HEK293 (cell line): ENCODE data around the gene HINFP.

Experiments used
- CTCF ChIA-PET: fragments of 350-600 bp; formaldehyde crosslinking; extraction: SDS; loops from one replicate; lab custom pipeline; 2021; ENCODE audit warnings: antibody characterized with exemption; lab: Yijun Ruan, JAX
- POLR2A ChIA-PET: fragments of 300-600 bp; formaldehyde crosslinking; extraction: SDS; loops from one replicate; lab custom pipeline; 2020; ENCODE audit warnings: antibody characterized with exemption, inconsistent platforms; lab: Yijun Ruan, JAX
- H3K27ac ChIP-seq: fragments of 200-500 bp; sonication (Bioruptor generic); 2 replicates; pipeline ENCODE4 v1.5.1; 2014; ENCODE audit warnings: low read depth, low read length, control low read depth, inconsistent platforms; ENCODE audit errors: extremely low read depth
- H3K36me3 ChIP-seq, 2 experiments: fragments of 200-500 bp in 1 of 2; sonication (Bioruptor generic) in 1 of 2; 1 replicate in 1 of 2; 2 replicates in 1 of 2; pipeline ENCODE4 v1.5.1; 2014 to 2017; ENCODE audit warnings: inconsistent platforms in 2 of 2, low read length in 2 of 2; ENCODE audit not compliant: control insufficient read depth in 2 of 2, insufficient read depth in 1 of 2
- H3K4me1 ChIP-seq: fragments of 200-500 bp; sonication (Bioruptor generic); 2 replicates; pipeline ENCODE4 v1.5.1; 2014; ENCODE audit warnings: mild to moderate bottlenecking, low read length, inconsistent platforms; ENCODE audit not compliant: control insufficient read depth, insufficient read depth
- H3K4me3 ChIP-seq: 2 replicates; pipeline ENCODE4 v1.5.1; 2011; ENCODE audit warnings: low read depth, mild to moderate bottlenecking, control low read depth, low read length, moderate library complexity
- H3K9me3 ChIP-seq: fragments of 200-500 bp; sonication (Bioruptor generic); 2 replicates; pipeline ENCODE4 v1.5.1; 2014; ENCODE audit warnings: low read depth, low read length, inconsistent platforms; ENCODE audit not compliant: control insufficient read depth, insufficient read depth
- PRDM1 ChIP-seq: fragments of 450-650 bp; formaldehyde crosslinking; IDR thresholded peaks from 2 replicates; pipeline ENCODE4; 2016; ENCODE audit warnings: missing biosample characterization, missing genetic modification characterization
- SCRT1 ChIP-seq: fragments of 450-650 bp; formaldehyde crosslinking; IDR thresholded peaks from 2 replicates; pipeline ENCODE4 v1.5.1; 2016; ENCODE audit warnings: missing biosample characterization, missing genetic modification characterization, borderline replicate concordance
- SCRT2 ChIP-seq: fragments of 450-650 bp; formaldehyde crosslinking; IDR thresholded peaks from 2 replicates; pipeline ENCODE4 v1.5.1; 2016; ENCODE audit warnings: missing biosample characterization, missing genetic modification characterization
- ZBTB1 ChIP-seq: fragments of 450-650 bp; formaldehyde crosslinking; IDR thresholded peaks from 2 replicates; pipeline ENCODE4 v1.5.1; 2016; ENCODE audit warnings: missing biosample characterization, missing genetic modification characterization
- ZBTB17 ChIP-seq: fragments of 450-650 bp; formaldehyde crosslinking; IDR thresholded peaks from 2 replicates; pipeline ENCODE4 v1.5.1; 2016; ENCODE audit warnings: missing biosample characterization, missing genetic modification characterization
- ZFHX2 ChIP-seq: fragments of 450-650 bp; formaldehyde crosslinking; conservative IDR thresholded peaks from 2 replicates; pipeline ENCODE4 v1.5.1; 2016; ENCODE audit warnings: missing biosample characterization, missing genetic modification characterization
- ZNF2 ChIP-seq: fragments of 450-650 bp; formaldehyde crosslinking; IDR thresholded peaks from 2 replicates; pipeline ENCODE4 v1.5.1; 2016; ENCODE audit warnings: missing biosample characterization, missing genetic modification characterization
- ZNF202 ChIP-seq: fragments of 450-650 bp; formaldehyde crosslinking; IDR thresholded peaks from 2 replicates; pipeline ENCODE4 v1.5.1; 2016; ENCODE audit warnings: missing biosample characterization, missing genetic modification characterization, borderline replicate concordance
- ZNF274 ChIP-seq, 2 experiments: fragments of 200-500 bp in 1 of 2; fragments of 450-650 bp in 1 of 2; sonication (Bioruptor generic) in 1 of 2; formaldehyde crosslinking in 1 of 2; IDR thresholded peaks; 2 replicates each; pipeline versions ENCODE4 v1.5.1 to v1.6.1; 2014 to 2016; ENCODE audit warnings: borderline replicate concordance in 1 of 2, inconsistent platforms in 1 of 2, low read length in 1 of 2, missing biosample characterization in 1 of 2, missing genetic modification characterization in 1 of 2
- ZNF488 ChIP-seq: fragments of 450-650 bp; formaldehyde crosslinking; IDR thresholded peaks from 2 replicates; pipeline ENCODE4 v1.5.1; 2016; ENCODE audit warnings: missing biosample characterization, missing genetic modification characterization
- ZNF529 ChIP-seq: fragments of 450-650 bp; formaldehyde crosslinking; IDR thresholded peaks from 2 replicates; pipeline ENCODE4 v1.5.1; 2017; ENCODE audit warnings: missing genetic modification characterization, missing biosample characterization; ENCODE audit not compliant: insufficient replicate concordance
- ZNF530 ChIP-seq: fragments of 450-650 bp; formaldehyde crosslinking; IDR thresholded peaks from 2 replicates; pipeline ENCODE4 v1.5.1; 2016; ENCODE audit warnings: low read depth, missing biosample characterization, missing genetic modification characterization
- ZNF645 ChIP-seq: fragments of 450-650 bp; formaldehyde crosslinking; IDR thresholded peaks from 2 replicates; pipeline ENCODE4; 2016; ENCODE audit warnings: missing biosample characterization, missing genetic modification characterization
- TF ChIP-seq, protein P1 (sequence below): fragments of 450-650 bp; formaldehyde crosslinking; IDR thresholded peaks from 2 replicates; pipeline ENCODE4 v1.5.1; 2016; ENCODE audit warnings: missing biosample characterization, missing genetic modification characterization
- TF ChIP-seq, protein P2 (sequence below): fragments of 450-650 bp; formaldehyde crosslinking; IDR thresholded peaks from 2 replicates; pipeline ENCODE4 v1.5.1; 2016; ENCODE audit warnings: missing biosample characterization, missing genetic modification characterization, borderline replicate concordance
- TF ChIP-seq, protein P3 (sequence below): fragments of 450-650 bp; formaldehyde crosslinking; IDR thresholded peaks from 2 replicates; pipeline ENCODE4 v1.5.1; 2016; ENCODE audit warnings: missing biosample characterization, missing genetic modification characterization

The HINFP gene

DNA sequence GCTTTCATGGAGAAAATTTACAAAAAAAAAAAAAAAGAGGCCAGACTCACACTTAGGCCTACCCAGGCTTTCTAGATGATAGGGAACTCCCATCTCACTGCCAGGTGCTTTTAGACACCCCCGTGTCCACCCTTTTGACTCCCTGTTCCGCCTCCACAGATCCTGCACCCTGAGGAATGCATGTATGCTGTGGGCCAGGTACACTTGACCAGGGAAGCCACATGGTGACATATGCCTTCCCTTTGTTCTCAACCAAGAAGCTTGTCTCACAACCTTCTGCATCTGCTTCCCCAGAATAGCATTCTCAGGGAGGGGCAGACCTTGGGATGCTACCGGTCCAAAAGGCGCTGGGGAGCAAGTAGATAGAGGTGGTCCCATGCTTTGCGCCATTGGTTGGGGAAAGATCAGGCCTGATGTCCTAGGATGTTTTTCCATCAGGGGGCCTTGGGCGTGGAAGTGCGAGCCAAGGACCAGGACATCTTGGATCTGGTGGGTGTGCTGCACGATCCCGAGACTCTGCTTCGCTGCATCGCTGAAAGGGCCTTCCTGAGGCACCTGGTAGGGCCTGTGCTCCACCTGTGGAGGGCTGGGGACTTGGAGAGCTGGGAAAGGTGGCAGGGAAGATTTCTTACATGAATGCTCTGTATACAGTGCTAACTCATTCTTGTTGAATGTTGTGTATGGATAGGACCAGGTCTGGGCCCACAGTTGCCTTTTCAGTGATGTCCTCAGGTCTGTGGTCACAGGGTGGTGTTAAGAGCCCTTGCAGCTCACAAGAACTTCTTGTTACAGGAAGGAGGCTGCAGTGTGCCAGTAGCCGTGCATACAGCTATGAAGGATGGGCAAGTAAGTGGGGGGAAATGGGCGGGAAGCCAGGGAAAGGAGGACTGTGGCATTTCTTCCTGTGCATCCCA lies 29.2 kb upstream of the HINFP start (continued):
- TF ChIP-seq, protein P1, sequence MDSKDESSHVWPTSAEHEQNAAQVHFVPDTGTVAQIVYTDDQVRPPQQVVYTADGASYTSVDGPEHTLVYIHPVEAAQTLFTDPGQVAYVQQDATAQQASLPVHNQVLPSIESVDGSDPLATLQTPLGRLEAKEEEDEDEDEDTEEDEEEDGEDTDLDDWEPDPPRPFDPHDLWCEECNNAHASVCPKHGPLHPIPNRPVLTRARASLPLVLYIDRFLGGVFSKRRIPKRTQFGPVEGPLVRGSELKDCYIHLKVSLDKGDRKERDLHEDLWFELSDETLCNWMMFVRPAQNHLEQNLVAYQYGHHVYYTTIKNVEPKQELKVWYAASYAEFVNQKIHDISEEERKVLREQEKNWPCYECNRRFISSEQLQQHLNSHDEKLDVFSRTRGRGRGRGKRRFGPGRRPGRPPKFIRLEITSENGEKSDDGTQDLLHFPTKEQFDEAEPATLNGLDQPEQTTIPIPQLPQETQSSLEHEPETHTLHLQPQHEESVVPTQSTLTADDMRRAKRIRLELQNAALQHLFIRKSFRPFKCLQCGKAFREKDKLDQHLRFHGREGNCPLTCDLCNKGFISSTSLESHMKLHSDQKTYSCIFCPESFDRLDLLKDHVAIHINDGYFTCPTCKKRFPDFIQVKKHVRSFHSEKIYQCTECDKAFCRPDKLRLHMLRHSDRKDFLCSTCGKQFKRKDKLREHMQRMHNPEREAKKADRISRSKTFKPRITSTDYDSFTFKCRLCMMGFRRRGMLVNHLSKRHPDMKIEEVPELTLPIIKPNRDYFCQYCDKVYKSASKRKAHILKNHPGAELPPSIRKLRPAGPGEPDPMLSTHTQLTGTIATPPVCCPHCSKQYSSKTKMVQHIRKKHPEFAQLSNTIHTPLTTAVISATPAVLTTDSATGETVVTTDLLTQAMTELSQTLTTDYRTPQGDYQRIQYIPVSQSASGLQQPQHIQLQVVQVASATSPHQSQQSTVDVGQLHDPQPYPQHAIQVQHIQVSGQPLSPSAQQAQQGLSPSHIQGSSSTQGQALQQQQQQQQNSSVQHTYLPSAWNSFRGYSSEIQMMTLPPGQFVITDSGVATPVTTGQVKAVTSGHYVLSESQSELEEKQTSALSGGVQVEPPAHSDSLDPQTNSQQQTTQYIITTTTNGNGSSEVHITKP (tag by site-specific recombination): peak; percentile 54
- TF ChIP-seq ZNF529 (tag by site-specific recombination) (no peak), SCRT1 (tag by site-specific recombination) (peak; percentile 79; the same call in 1 of the 2 replicates), SCRT2 (tag by site-specific recombination) (peak; percentile 74)

DNA sequence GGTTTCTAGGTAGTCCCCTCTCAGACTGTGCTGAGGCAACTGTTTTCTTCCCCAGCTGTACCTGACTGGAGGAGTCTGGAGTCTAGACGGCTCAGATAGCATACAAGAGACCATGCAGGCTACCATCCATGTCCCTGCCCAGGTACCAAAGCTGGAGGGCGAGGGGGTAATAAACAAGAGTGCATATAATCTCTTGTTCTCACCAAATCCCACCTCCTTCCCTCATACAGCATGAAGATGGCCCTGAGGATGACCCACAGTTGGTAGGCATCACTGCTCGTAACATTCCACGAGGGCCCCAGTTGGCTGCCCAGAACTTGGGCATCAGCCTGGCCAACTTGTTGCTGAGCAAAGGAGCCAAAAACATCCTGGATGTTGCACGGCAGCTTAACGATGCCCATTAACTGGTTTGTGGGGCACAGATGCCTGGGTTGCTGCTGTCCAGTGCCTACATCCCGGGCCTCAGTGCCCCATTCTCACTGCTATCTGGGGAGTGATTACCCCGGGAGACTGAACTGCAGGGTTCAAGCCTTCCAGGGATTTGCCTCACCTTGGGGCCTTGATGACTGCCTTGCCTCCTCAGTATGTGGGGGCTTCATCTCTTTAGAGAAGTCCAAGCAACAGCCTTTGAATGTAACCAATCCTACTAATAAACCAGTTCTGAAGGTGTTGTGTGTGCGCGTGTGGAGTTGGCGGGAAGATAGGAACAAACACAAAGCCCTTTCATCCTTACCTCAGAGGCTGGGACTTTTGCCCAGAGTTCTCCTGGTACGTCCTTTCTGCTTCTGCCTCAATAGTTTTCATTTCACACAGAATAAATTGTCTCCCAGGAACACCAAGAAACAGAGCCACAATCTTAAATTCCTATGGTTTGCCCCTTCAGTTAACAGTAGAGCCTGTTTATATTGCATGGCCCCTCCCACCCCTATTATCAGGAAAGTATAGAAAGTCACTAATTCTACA lies 28.2 kb upstream of the HINFP start:
- Histone ChIP-seq H3K9me3 (no peaks in the 10 kb centered on the region), H3K4me3 (peak overlapping the region; percentile 98), H3K4me1 (no peaks in the 10 kb centered on the region), H3K27ac (peak overlapping the region; percentile 82; the same call in 1 of the 2 replicates), H3K36me3 (peaks cover 0 to 75% of the 10 kb centered on the region in 2 experiments; a peak in 1 of 3 replicates)
- ChIA-PET POLR2A (interaction anchor here (0.5 to 4.0 kb wide), 16 partner anchors 9 to 412 kb away, joined by 3 to 43 read pairs (median 4); partner anchors contain the start of genes C2CD2L, DPAGT1, HINFP and HMBS), CTCF (interaction anchor here (0.7 to 1.1 kb wide), 4 partner anchors 53 to 281 kb away, joined by 3 to 4 read pairs (median 4); no protein-coding TSS in a partner anchor)
- TF ChIP-seq ZNF2 (tag by site-specific recombination): no peak
- TF ChIP-seq ZNF530 (tag by site-specific recombination): no peak
- TF ChIP-seq ZNF202 (tag by site-specific recombination): no peak
- TF ChIP-seq ZNF274 (IDR thresholded peaks at IDR 0.05; ENCODE audit: low read length): no peak
- no peak for TF ChIP-seq ZNF274 (tag by site-specific recombination; IDR thresholded peaks at IDR 0.05; ENCODE audit: borderline replicate concordance)
- peak; percentile 44; the same call in 1 of the 2 replicates for TF ChIP-seq PRDM1 (tag by site-specific recombination)
- TF ChIP-seq ZNF488: no peak
- TF ChIP-seq, protein P2, sequence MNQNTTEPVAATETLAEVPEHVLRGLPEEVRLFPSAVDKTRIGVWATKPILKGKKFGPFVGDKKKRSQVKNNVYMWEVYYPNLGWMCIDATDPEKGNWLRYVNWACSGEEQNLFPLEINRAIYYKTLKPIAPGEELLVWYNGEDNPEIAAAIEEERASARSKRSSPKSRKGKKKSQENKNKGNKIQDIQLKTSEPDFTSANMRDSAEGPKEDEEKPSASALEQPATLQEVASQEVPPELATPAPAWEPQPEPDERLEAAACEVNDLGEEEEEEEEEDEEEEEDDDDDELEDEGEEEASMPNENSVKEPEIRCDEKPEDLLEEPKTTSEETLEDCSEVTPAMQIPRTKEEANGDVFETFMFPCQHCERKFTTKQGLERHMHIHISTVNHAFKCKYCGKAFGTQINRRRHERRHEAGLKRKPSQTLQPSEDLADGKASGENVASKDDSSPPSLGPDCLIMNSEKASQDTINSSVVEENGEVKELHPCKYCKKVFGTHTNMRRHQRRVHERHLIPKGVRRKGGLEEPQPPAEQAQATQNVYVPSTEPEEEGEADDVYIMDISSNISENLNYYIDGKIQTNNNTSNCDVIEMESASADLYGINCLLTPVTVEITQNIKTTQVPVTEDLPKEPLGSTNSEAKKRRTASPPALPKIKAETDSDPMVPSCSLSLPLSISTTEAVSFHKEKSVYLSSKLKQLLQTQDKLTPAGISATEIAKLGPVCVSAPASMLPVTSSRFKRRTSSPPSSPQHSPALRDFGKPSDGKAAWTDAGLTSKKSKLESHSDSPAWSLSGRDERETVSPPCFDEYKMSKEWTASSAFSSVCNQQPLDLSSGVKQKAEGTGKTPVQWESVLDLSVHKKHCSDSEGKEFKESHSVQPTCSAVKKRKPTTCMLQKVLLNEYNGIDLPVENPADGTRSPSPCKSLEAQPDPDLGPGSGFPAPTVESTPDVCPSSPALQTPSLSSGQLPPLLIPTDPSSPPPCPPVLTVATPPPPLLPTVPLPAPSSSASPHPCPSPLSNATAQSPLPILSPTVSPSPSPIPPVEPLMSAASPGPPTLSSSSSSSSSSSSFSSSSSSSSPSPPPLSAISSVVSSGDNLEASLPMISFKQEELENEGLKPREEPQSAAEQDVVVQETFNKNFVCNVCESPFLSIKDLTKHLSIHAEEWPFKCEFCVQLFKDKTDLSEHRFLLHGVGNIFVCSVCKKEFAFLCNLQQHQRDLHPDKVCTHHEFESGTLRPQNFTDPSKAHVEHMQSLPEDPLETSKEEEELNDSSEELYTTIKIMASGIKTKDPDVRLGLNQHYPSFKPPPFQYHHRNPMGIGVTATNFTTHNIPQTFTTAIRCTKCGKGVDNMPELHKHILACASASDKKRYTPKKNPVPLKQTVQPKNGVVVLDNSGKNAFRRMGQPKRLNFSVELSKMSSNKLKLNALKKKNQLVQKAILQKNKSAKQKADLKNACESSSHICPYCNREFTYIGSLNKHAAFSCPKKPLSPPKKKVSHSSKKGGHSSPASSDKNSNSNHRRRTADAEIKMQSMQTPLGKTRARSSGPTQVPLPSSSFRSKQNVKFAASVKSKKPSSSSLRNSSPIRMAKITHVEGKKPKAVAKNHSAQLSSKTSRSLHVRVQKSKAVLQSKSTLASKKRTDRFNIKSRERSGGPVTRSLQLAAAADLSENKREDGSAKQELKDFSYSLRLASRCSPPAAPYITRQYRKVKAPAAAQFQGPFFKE (tag by site-specific recombination): no peak
- no peak for TF ChIP-seq ZBTB17 (tag by site-specific recombination)
- TF ChIP-seq ZFHX2: no peak
- TF ChIP-seq ZNF645 (tag by site-specific recombination): no peak
- TF ChIP-seq, protein P3, sequence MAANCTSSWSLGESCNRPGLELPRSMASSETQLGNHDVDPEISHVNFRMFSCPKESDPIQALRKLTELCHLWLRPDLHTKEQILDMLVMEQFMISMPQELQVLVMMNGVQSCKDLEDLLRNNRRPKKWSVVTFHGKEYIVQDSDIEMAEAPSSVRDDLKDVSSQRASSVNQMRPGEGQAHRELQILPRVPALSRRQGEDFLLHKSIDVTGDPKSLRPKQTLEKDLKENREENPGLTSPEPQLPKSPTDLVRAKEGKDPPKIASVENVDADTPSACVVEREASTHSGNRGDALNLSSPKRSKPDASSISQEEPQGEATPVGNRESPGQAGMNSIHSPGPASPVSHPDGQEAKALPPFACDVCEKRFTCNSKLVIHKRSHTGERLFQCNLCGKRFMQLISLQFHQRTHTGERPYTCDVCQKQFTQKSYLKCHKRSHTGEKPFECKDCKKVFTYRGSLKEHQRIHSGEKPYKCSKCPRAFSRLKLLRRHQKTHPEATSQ (tag by site-specific recombination): no peak
- no peak for TF ChIP-seq ZBTB1 (tag by site-specific recombination)
